ENCODE results near the gene NOXO1.

Gene NOXO1

GRCh38 chr16:1985466-1986150, 4.3 kb upstream of the NOXO1 start:
- Mint-ChIP-seq H3K4me3 (peak overlapping the region; percentile 87 to 88 (median 87)), H3K36me3 (ENCODE audit: low read depth) (peaks cover 13% of the 10 kb centered on the region), H3K4me1 (peaks cover 34% of the 10 kb centered on the region), H3K27me3 (ENCODE audit: low read depth) (peaks cover 60% of the 10 kb centered on the region), H3K9me3 (no peaks in the 10 kb centered on the region), H3K27ac (peak overlapping the region in 1 of 3 experiments; percentile 88)
- TF ChIP-seq, protein P1, sequence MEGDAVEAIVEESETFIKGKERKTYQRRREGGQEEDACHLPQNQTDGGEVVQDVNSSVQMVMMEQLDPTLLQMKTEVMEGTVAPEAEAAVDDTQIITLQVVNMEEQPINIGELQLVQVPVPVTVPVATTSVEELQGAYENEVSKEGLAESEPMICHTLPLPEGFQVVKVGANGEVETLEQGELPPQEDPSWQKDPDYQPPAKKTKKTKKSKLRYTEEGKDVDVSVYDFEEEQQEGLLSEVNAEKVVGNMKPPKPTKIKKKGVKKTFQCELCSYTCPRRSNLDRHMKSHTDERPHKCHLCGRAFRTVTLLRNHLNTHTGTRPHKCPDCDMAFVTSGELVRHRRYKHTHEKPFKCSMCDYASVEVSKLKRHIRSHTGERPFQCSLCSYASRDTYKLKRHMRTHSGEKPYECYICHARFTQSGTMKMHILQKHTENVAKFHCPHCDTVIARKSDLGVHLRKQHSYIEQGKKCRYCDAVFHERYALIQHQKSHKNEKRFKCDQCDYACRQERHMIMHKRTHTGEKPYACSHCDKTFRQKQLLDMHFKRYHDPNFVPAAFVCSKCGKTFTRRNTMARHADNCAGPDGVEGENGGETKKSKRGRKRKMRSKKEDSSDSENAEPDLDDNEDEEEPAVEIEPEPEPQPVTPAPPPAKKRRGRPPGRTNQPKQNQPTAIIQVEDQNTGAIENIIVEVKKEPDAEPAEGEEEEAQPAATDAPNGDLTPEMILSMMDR (IDR thresholded peaks at IDR 0.05; ENCODE audit: unreplicated experiment in 3 of 3), result no peak

DNA sequence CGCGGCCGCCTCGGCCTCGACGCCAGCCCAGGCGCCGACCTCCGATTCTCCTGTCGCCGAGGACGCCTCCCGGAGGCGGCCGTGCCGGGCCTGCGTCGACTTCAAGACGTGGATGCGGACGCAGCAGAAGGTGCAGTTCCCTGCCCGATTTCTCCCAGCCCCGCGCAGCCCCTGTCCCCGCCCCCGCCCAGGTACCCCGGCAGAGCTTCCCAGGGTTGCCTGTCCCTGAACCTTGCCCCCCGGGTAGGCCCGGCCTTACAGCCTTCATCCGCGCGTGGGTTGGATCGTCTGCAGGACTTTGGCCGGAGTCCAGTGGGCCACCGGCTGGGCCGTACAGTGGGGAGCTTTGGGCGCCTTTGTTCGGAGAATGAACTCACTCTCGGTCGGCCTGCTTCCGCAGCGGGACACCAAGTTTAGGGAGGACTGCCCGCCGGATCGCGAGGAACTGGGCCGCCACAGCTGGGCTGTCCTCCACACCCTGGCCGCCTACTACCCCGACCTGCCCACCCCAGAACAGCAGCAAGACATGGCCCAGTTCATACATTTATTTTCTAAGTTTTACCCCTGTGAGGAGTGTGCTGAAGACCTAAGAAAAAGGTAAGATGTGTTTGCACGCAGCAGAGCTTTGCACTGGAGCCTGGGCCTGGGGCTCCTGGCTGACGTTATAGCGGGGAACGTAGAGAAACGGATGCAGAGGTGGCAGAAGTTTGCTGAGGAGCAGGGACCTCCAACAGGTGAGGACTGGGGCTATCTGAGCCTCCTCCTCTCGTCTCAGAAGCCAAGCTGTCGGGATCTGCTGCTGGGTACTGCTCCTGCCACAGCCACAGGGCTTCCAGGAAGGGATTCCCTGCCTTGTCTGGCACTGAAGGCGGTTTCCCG, 3.3 kb upstream of the NOXO1 start:
- Mint-ChIP-seq H3K27ac (peak overlapping the region in 2 of 3 experiments; percentile 57 to 88), H3K36me3 (ENCODE audit: low read depth) (peaks cover 13% of the 10 kb centered on the region), H3K27me3 (ENCODE audit: low read depth) (peaks cover 66% of the 10 kb centered on the region), H3K9me3 (no peaks in the 10 kb centered on the region), H3K4me1 (peaks cover 34% of the 10 kb centered on the region), H3K4me3 (peak overlapping the region; percentile 87 to 88 (median 87))
- TF ChIP-seq, protein P1 (IDR thresholded peaks at IDR 0.05; ENCODE audit: unreplicated experiment in 3 of 3), result no peak

DNA sequence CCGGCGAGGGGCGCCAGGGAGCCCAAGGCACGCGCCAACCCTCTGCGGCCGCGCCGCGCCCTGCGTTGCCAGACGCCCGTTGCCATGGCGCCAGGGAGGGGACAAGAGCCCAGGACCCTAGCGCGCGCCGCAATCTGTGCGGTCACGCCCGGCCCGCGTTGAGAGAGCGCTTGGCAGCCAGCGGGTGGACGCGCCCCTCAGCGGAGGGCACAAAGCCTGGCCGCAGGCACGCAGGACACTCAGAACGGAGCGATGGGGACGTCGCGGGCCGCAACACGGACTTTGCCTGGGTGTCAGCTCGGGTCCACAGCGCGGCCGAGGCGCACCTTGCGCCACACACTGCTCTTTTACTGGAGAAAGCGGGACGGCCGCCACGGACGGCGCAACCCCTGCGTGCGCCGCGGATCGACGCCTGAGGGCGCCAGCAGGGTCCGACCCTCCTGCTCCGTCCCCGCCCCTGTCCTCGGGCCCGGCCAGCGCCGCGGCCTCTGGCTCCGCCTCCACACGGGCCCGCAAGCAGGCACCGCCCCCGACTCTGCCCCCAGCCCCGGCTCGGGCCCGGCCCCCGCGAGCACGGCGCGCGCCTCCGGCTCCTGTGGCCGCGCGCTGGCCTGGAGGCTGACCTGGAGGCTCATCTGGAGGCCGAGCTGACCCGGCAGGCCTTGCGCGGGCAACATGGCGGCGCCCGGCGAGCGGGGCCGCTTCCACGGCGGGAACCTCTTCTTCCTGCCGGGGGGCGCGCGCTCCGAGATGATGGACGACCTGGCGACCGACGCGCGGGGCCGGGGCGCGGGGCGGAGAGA, 2.5 kb upstream of the NOXO1 start, which contains the start of gene GFER:
TSS of gene GFER (plus strand) at position 650 of the 803 bp plus-strand sequence. CDS start at position 676, 26 bp downstream.
- TF ChIP-seq, protein P1 (IDR thresholded peaks at IDR 0.05; ENCODE audit: unreplicated experiment in 3 of 3), result peak; percentile 26 to 57 (median 44)
- H3K4me3 Mint-ChIP-seq, result peak within 1 kb of the TSS; percentile 87 to 88 (median 87)
- peaks cover 12% of the 10 kb centered on the region for H3K36me3 Mint-ChIP-seq (ENCODE audit: low read depth)
- peaks cover 61% of the 10 kb centered on the region for H3K27me3 Mint-ChIP-seq (ENCODE audit: low read depth)
- no peaks in the 10 kb centered on the region for H3K9me3 Mint-ChIP-seq
- H3K27ac Mint-ChIP-seq, result peak within 1 kb of the TSS; percentile 46 to 88 (median 57)
- peaks cover 29% of the 10 kb centered on the region for H3K4me1 Mint-ChIP-seq

GRCh38 chr16:1982991-1983543, 1.8 kb upstream of the NOXO1 start:
- peaks cover 60% of the 10 kb centered on the region for H3K27me3 Mint-ChIP-seq (ENCODE audit: low read depth)
- no peaks in the 10 kb centered on the region for H3K9me3 Mint-ChIP-seq
- H3K4me1 Mint-ChIP-seq, result peaks cover 25% of the 10 kb centered on the region
- peaks cover 8% of the 10 kb centered on the region for H3K36me3 Mint-ChIP-seq (ENCODE audit: low read depth)
- peak overlapping the region; percentile 80 to 88 (median 84) for H3K4me3 Mint-ChIP-seq
- TF ChIP-seq, protein P1 (IDR thresholded peaks at IDR 0.05; ENCODE audit: unreplicated experiment in 3 of 3), result no peak
- H3K27ac Mint-ChIP-seq, result peak overlapping the region; percentile 24 to 76 (median 46)

- TF ChIP-seq, protein P1 (IDR thresholded peaks at IDR 0.05; ENCODE audit: unreplicated experiment in 3 of 3), result no peak
- peaks cover 25% of the 10 kb centered on the region for H3K4me1 Mint-ChIP-seq
- H3K27ac Mint-ChIP-seq, result no peak overlapping the region
- H3K27me3 Mint-ChIP-seq (ENCODE audit: low read depth), result peaks cover 55% of the 10 kb centered on the region
- no peaks in the 10 kb centered on the region for H3K9me3 Mint-ChIP-seq
- H3K4me3 Mint-ChIP-seq, result peak overlapping the region in 1 of 3 experiments; percentile 84
- H3K36me3 Mint-ChIP-seq (ENCODE audit: low read depth), result peaks cover 11% of the 10 kb centered on the region
Measured at GRCh38 chr16:1982013-1982433, 754 bp upstream of the NOXO1 start.

Measured in nephron (organoid).